GM23338 (cell line): ENCODE results near the gene SLC29A1. TPM values are rescaled to one million over a fixed set of nuclear protein-coding genes. Genes with fewer than 3 reads are reported as not detected.
A peak's percentile ranks its signal among the peaks of the same experiment; 100 is the strongest.

Experiments
- ATAC-seq: fragments of 200-7000 bp; cut with Tn5 transposase; 3 replicates; pipeline ENCODE4 v1.9.1; 2020
- DNase-seq: peaks from one replicate; pipeline ENCODE4 v3.0.0-alpha.2; 2015; ENCODE audit warnings: low spot score
- H2AFZ ChIP-seq: fragments of 200-600 bp; sonication (generic); 2 replicates; pipeline ENCODE4 v1.8.0; 2016; ENCODE audit warnings: antibody characterized with exemption, mild to moderate bottlenecking, moderate library complexity
- H3F3A ChIP-seq: fragments of 200-600 bp; sonication (generic); replicated peaks from 2 replicates; pipeline ENCODE4 v1.8.0; 2017; ENCODE audit warnings: antibody characterized with exemption, mixed run types, low read depth
- H3K27ac ChIP-seq: fragments of 200-600 bp; sonication (generic); 2 replicates; pipeline ENCODE4 v1.6.1; 2016; ENCODE audit warnings: low read depth
- H3K27me3 ChIP-seq: fragments of 200-600 bp; sonication (generic); 2 replicates; pipeline ENCODE4 v1.8.0; 2016; ENCODE audit warnings: mild to moderate bottlenecking, mixed run types, moderate library complexity; ENCODE audit not compliant: insufficient read depth
- H3K36me3 ChIP-seq: fragments of 200-600 bp; sonication (generic); 2 replicates; pipeline ENCODE4 v1.8.0; 2016; ENCODE audit warnings: mild to moderate bottlenecking; ENCODE audit not compliant: insufficient read depth
- H3K4me1 ChIP-seq: fragments of 200-600 bp; sonication (generic); 2 replicates; pipeline ENCODE4 v1.8.0; 2016; ENCODE audit warnings: mild to moderate bottlenecking, moderate library complexity; ENCODE audit not compliant: insufficient read depth
- H3K4me2 ChIP-seq: fragments of 200-600 bp; sonication (generic); 2 replicates; pipeline ENCODE4 v1.7.1; 2017; ENCODE audit warnings: mixed run types
- H3K4me3 ChIP-seq: fragments of 200-600 bp; sonication (generic); 2 replicates; pipeline ENCODE4 v1.6.1; 2016; ENCODE audit warnings: mixed run types
- H3K79me2 ChIP-seq: fragments of 200-600 bp; sonication (generic); replicated peaks from 2 replicates; pipeline ENCODE4 v1.8.0; 2017; ENCODE audit warnings: mild to moderate bottlenecking; ENCODE audit not compliant: insufficient read depth
- H3K9me2 ChIP-seq: fragments of 200-600 bp; sonication (generic); 2 replicates; pipeline ENCODE4 v1.8.0; 2017; ENCODE audit not compliant: insufficient read depth
- H4K20me1 ChIP-seq: fragments of 200-600 bp; sonication (generic); replicated peaks from 2 replicates; pipeline ENCODE4 v1.8.0; 2017; ENCODE audit warnings: mild to moderate bottlenecking; ENCODE audit not compliant: insufficient read depth
- H3K27ac Mint-ChIP-seq: 2 replicates; pipeline ENCODE4 v1.8.0; 2020; ENCODE audit warnings: inconsistent platforms, mild to moderate bottlenecking, moderate library complexity, mixed read lengths
- H3K27me3 Mint-ChIP-seq: 3 replicates; pipeline ENCODE4 v1.8.0; 2022; ENCODE audit warnings: low read depth, mild to moderate bottlenecking, moderate library complexity, mixed read lengths, inconsistent platforms; ENCODE audit not compliant: insufficient read depth, poor library complexity
- H3K36me3 Mint-ChIP-seq: 3 replicates; pipeline ENCODE4 v1.8.0; 2021; ENCODE audit warnings: low read depth, mild to moderate bottlenecking, inconsistent platforms, moderate library complexity, mixed read lengths
- H3K4me1 Mint-ChIP-seq: 3 replicates; pipeline ENCODE4 v1.8.0; 2020; ENCODE audit warnings: mild to moderate bottlenecking, inconsistent platforms, mixed read lengths
- H3K4me3 Mint-ChIP-seq: 3 replicates; pipeline ENCODE4 v1.8.0; 2021; ENCODE audit warnings: moderate library complexity, mild to moderate bottlenecking, inconsistent platforms, mixed read lengths
- H3K9me3 Mint-ChIP-seq: 3 replicates; pipeline ENCODE4 v1.8.0; 2020; ENCODE audit warnings: moderate library complexity, mild to moderate bottlenecking, inconsistent platforms, mixed read lengths
- CREB1 ChIP-seq: fragments of 250-450 bp; sonication (Bioruptor Pico); IDR thresholded peaks from 2 replicates; pipeline ENCODE4 v1.5.0; 2020; ENCODE audit warnings: low read depth, mild to moderate bottlenecking, moderate library complexity
- EZH2 ChIP-seq: fragments of 200-600 bp; sonication (generic); IDR thresholded peaks from one replicate; pipeline ENCODE4 v1.8.0; 2017; ENCODE audit warnings: antibody characterized with exemption, mild to moderate bottlenecking, low read depth; ENCODE audit not compliant: unreplicated experiment
- EZH2phosphoT487 ChIP-seq: fragments of 200-600 bp; sonication (generic); IDR thresholded peaks from one replicate; pipeline ENCODE4 v1.8.1; 2018; ENCODE audit warnings: antibody characterized with exemption; ENCODE audit not compliant: unreplicated experiment
- JUNB ChIP-seq: IDR thresholded peaks from one replicate; pipeline ENCODE4 v1.6.1; 2016; ENCODE audit warnings: antibody characterized with exemption; ENCODE audit not compliant: unreplicated experiment
- NANOG ChIP-seq: IDR thresholded peaks from 2 replicates; pipeline ENCODE4 v1.6.1; 2016; ENCODE audit warnings: antibody characterized with exemption, borderline replicate concordance
- POLR2AphosphoS5 ChIP-seq: IDR thresholded peaks from 2 replicates; pipeline ENCODE4 v1.6.1; 2016; ENCODE audit warnings: antibody characterized with exemption, low read depth
- STAT1 ChIP-seq: IDR thresholded peaks from one replicate; pipeline ENCODE4 v1.6.1; 2016; ENCODE audit warnings: antibody characterized with exemption; ENCODE audit not compliant: unreplicated experiment
- ZNF114 ChIP-seq: fragments of 250-450 bp; sonication (Bioruptor Pico); IDR thresholded peaks from 2 replicates; pipeline ENCODE4 v1.5.0; 2020; ENCODE audit warnings: mild to moderate bottlenecking, moderate library complexity
- ZNF331 ChIP-seq: fragments of 250-450 bp; sonication (Bioruptor Pico); IDR thresholded peaks from 2 replicates; pipeline ENCODE4 v1.5.0; 2020; ENCODE audit warnings: low read depth, mild to moderate bottlenecking, moderate library complexity
- polyA plus RNA-seq: library from polyadenylated mRNA; unstranded; fragments of >200 nt; fragmentation: Nextera tagmentation; extraction: Ambion mirVana; gene quantifications from 2 replicates; pipeline ENCODE4 v1.2.1, GENCODE V29; 2016
- total RNA-seq: library from RNA; depleted of rRNA; stranded (reverse); fragments of >200 nt; shearing (Covaris generic); gene quantifications from 2 replicates; pipeline ENCODE4 v1.2.3, GENCODE V29; 2014
- TF ChIP-seq, protein P1 (sequence below), 2 experiments: fragments of 200-600 bp in 1 of 2; sonication (generic) in 1 of 2; conservative IDR thresholded peaks; 2 replicates each; pipeline versions ENCODE4 v1.5.1 to v1.6.1; 2016 to 2017; ENCODE audit warnings: antibody characterized with exemption in 2 of 2, low read depth in 2 of 2, mild to moderate bottlenecking in 2 of 2, moderate library complexity in 1 of 2
- TF ChIP-seq, protein P2 (sequence below): fragments of 250-450 bp; sonication (Bioruptor Pico); IDR thresholded peaks from 2 replicates; pipeline ENCODE4 v1.5.0; 2020; ENCODE audit warnings: mild to moderate bottlenecking, moderate library complexity
- TF ChIP-seq, protein P3 (sequence below): IDR thresholded peaks from one replicate; pipeline ENCODE4 v1.6.1; 2018; ENCODE audit warnings: antibody characterized with exemption; ENCODE audit not compliant: unreplicated experiment
- TF ChIP-seq, protein P4 (sequence below): IDR thresholded peaks from 2 replicates; pipeline ENCODE4 v1.6.1; 2016; ENCODE audit warnings: antibody characterized with exemption

Gene SLC29A1
- total and polyA plus RNA-seq, 2 experiments from 2014 or later = 73.1 to 169 TPM

DNA sequence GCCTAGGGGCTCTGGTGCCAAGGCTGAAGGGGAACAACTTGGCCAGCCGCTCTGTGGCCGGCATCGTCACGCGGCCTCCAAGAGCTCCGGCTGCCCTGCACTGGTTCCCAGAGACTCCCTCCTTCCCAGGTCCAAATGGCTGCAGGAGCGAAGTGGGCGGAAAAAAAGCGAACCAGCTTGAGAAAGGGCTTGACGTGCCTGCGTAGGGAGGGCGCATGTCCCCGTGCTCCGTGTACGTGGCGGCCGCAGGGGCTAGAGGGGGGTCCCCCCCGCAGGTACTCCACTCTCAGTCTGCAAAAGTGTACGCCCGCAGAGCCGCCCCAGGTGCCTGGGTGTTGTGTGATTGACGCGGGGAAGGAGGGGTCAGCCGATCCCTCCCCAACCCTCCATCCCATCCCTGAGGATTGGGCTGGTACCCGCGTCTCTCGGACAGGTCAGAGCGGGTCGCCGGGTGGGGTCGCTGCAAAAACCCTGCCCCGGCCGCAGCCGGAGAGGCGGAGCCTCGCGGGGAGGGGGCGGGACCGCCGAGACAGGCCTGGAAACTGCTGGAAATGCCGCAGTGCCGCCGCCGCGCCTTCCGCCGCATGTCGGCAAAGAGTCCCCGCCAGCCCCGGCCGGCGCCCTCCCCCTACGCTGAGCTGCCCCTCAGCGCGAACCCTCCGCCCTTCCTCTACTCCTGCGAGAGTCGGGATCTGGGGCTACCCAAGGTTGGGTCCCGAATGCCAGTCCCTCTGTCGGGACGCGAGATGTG is 22.7 kb downstream of the SLC29A1 start:
- H3K4me3 ChIP-seq = peak overlapping the region; percentile 100

More for the DNA sequence above, 22.7 kb downstream of the SLC29A1 start:
- Histone ChIP-seq H3K9me2 (no peaks in the 10 kb centered on the region), H2AFZ (peak overlapping the region; percentile 90), H3K79me2 (peaks cover 46% of the 10 kb centered on the region), H4K20me1 (peaks cover 39% of the 10 kb centered on the region), H3K4me1 (peaks cover 30% of the 10 kb centered on the region), H3K27ac (peak overlapping the region; percentile 96), H3K27me3 (no peaks in the 10 kb centered on the region), H3F3A (peaks cover 49% of the 10 kb centered on the region), H3K4me2 (peak overlapping the region; percentile 90), H3K36me3 (peaks cover 32% of the 10 kb centered on the region)
- H3K4me3 Mint-ChIP-seq = peak overlapping the region; percentile 100
- ATAC-seq (peak; percentile 81), DNase-seq (peak; percentile 96)
- H3K9me3 Mint-ChIP-seq = peaks cover 13% of the 10 kb centered on the region
- no peak for TF ChIP-seq EZH2phosphoT487
- TF ChIP-seq, protein P1, sequence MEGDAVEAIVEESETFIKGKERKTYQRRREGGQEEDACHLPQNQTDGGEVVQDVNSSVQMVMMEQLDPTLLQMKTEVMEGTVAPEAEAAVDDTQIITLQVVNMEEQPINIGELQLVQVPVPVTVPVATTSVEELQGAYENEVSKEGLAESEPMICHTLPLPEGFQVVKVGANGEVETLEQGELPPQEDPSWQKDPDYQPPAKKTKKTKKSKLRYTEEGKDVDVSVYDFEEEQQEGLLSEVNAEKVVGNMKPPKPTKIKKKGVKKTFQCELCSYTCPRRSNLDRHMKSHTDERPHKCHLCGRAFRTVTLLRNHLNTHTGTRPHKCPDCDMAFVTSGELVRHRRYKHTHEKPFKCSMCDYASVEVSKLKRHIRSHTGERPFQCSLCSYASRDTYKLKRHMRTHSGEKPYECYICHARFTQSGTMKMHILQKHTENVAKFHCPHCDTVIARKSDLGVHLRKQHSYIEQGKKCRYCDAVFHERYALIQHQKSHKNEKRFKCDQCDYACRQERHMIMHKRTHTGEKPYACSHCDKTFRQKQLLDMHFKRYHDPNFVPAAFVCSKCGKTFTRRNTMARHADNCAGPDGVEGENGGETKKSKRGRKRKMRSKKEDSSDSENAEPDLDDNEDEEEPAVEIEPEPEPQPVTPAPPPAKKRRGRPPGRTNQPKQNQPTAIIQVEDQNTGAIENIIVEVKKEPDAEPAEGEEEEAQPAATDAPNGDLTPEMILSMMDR (conservative IDR thresholded peaks at IDR 0.05; ENCODE audit: low read depth in 2 of 2) = peak in 1 of 2 experiments; percentile 66; a peak in 3 of 4 replicates
- TF ChIP-seq, protein P2, sequence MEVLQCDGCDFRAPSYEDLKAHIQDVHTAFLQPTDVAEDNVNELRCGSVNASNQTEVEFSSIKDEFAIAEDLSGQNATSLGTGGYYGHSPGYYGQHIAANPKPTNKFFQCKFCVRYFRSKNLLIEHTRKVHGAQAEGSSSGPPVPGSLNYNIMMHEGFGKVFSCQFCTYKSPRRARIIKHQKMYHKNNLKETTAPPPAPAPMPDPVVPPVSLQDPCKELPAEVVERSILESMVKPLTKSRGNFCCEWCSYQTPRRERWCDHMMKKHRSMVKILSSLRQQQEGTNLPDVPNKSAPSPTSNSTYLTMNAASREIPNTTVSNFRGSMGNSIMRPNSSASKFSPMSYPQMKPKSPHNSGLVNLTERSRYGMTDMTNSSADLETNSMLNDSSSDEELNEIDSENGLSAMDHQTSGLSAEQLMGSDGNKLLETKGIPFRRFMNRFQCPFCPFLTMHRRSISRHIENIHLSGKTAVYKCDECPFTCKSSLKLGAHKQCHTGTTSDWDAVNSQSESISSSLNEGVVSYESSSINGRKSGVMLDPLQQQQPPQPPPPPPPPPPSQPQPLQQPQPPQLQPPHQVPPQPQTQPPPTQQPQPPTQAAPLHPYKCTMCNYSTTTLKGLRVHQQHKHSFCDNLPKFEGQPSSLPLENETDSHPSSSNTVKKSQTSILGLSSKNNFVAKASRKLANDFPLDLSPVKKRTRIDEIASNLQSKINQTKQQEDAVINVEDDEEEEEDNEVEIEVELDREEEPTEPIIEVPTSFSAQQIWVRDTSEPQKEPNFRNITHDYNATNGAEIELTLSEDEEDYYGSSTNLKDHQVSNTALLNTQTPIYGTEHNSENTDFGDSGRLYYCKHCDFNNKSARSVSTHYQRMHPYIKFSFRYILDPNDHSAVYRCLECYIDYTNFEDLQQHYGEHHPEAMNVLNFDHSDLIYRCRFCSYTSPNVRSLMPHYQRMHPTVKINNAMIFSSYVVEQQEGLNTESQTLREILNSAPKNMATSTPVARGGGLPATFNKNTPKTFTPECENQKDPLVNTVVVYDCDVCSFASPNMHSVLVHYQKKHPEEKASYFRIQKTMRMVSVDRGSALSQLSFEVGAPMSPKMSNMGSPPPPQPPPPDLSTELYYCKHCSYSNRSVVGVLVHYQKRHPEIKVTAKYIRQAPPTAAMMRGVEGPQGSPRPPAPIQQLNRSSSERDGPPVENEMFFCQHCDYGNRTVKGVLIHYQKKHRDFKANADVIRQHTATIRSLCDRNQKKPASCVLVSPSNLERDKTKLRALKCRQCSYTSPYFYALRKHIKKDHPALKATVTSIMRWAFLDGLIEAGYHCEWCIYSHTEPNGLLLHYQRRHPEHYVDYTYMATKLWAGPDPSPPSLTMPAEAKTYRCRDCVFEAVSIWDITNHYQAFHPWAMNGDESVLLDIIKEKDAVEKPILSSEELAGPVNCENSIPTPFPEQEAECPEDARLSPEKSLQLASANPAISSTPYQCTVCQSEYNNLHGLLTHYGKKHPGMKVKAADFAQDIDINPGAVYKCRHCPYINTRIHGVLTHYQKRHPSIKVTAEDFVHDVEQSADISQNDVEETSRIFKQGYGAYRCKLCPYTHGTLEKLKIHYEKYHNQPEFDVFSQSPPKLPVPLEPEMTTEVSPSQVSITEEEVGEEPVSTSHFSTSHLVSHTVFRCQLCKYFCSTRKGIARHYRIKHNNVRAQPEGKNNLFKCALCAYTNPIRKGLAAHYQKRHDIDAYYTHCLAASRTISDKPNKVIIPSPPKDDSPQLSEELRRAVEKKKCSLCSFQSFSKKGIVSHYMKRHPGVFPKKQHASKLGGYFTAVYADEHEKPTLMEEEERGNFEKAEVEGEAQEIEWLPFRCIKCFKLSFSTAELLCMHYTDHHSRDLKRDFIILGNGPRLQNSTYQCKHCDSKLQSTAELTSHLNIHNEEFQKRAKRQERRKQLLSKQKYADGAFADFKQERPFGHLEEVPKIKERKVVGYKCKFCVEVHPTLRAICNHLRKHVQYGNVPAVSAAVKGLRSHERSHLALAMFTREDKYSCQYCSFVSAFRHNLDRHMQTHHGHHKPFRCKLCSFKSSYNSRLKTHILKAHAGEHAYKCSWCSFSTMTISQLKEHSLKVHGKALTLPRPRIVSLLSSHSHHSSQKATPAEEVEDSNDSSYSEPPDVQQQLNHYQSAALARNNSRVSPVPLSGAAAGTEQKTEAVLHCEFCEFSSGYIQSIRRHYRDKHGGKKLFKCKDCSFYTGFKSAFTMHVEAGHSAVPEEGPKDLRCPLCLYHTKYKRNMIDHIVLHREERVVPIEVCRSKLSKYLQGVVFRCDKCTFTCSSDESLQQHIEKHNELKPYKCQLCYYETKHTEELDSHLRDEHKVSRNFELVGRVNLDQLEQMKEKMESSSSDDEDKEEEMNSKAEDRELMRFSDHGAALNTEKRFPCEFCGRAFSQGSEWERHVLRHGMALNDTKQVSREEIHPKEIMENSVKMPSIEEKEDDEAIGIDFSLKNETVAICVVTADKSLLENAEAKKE (CRISPR knock-in tag) = no peak
- TF ChIP-seq EZH2 = no peak
- no peak for TF ChIP-seq NANOG
- no peak for TF ChIP-seq JUNB
- no peak for TF ChIP-seq STAT1
- TF ChIP-seq CREB1 = peak; percentile 89
- TF ChIP-seq, protein P3, sequence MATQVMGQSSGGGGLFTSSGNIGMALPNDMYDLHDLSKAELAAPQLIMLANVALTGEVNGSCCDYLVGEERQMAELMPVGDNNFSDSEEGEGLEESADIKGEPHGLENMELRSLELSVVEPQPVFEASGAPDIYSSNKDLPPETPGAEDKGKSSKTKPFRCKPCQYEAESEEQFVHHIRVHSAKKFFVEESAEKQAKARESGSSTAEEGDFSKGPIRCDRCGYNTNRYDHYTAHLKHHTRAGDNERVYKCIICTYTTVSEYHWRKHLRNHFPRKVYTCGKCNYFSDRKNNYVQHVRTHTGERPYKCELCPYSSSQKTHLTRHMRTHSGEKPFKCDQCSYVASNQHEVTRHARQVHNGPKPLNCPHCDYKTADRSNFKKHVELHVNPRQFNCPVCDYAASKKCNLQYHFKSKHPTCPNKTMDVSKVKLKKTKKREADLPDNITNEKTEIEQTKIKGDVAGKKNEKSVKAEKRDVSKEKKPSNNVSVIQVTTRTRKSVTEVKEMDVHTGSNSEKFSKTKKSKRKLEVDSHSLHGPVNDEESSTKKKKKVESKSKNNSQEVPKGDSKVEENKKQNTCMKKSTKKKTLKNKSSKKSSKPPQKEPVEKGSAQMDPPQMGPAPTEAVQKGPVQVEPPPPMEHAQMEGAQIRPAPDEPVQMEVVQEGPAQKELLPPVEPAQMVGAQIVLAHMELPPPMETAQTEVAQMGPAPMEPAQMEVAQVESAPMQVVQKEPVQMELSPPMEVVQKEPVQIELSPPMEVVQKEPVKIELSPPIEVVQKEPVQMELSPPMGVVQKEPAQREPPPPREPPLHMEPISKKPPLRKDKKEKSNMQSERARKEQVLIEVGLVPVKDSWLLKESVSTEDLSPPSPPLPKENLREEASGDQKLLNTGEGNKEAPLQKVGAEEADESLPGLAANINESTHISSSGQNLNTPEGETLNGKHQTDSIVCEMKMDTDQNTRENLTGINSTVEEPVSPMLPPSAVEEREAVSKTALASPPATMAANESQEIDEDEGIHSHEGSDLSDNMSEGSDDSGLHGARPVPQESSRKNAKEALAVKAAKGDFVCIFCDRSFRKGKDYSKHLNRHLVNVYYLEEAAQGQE = no peak
- TF ChIP-seq, protein P4, sequence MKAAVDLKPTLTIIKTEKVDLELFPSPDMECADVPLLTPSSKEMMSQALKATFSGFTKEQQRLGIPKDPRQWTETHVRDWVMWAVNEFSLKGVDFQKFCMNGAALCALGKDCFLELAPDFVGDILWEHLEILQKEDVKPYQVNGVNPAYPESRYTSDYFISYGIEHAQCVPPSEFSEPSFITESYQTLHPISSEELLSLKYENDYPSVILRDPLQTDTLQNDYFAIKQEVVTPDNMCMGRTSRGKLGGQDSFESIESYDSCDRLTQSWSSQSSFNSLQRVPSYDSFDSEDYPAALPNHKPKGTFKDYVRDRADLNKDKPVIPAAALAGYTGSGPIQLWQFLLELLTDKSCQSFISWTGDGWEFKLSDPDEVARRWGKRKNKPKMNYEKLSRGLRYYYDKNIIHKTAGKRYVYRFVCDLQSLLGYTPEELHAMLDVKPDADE = no peak
- TF ChIP-seq POLR2AphosphoS5 = peak; percentile 47; the same call in 1 of the 2 replicates
- TF ChIP-seq ZNF331 (CRISPR knock-in tag) = no peak
- peak; percentile 54; the same call in 1 of the 2 replicates for TF ChIP-seq ZNF114 (CRISPR knock-in tag)
- peaks cover 66% of the 10 kb centered on the region for H3K27me3 Mint-ChIP-seq
- peaks cover 42% of the 10 kb centered on the region for H3K36me3 Mint-ChIP-seq
- peak overlapping the region; percentile 100 for H3K27ac Mint-ChIP-seq
- peaks cover 35% of the 10 kb centered on the region for H3K4me1 Mint-ChIP-seq
